Measurements from ENCODE around the gene NDUFV1.

- no peak for TF ChIP-seq NRF1 (IDR thresholded peaks at IDR 0.05; ENCODE audit: low read depth, low read length)
- TF ChIP-seq NFIC (IDR thresholded peaks at IDR 0.05; ENCODE audit: borderline replicate concordance) = no peak
- no peak for TF ChIP-seq EP300 (IDR thresholded peaks at IDR 0.05; ENCODE audit: borderline replicate concordance in 1 of 2, low read depth in 1 of 2, low read length in 1 of 2)
- no peak for TF ChIP-seq USF1 (IDR thresholded peaks at IDR 0.05; ENCODE audit: borderline replicate concordance, low read depth)
- TF ChIP-seq JUND (IDR thresholded peaks at IDR 0.05) = no peak
- TF ChIP-seq TAF1 (IDR thresholded peaks at IDR 0.05; ENCODE audit: borderline replicate concordance, low read depth, low read length) = no peak
- TF ChIP-seq POLR2AphosphoS5 (IDR thresholded peaks at IDR 0.05; ENCODE audit: low read depth, low read length) = no peak
- TF ChIP-seq CTCF (IDR thresholded peaks at IDR 0.05) = no peak
- TF ChIP-seq RFX5 (IDR thresholded peaks at IDR 0.05; ENCODE audit: low read length) = no peak
- TF ChIP-seq REST (IDR thresholded peaks at IDR 0.05; ENCODE audit: low read depth, low read length) = no peak
- no peak for TF ChIP-seq MXI1 (IDR thresholded peaks at IDR 0.05; ENCODE audit: low read depth, low read length)
- no peak for TF ChIP-seq GATA2 (CRISPR knock-in tag; IDR thresholded peaks at IDR 0.05)
Observed at GRCh38 chr11:67628710-67629385, 22.1 kb downstream of the NDUFV1 start.
